ENCODE data around the gene ARFGAP1.
"Not testable (repeated sequence)": the region's sequence is repeated elsewhere in the genome, so short reads cannot be mapped to it uniquely, and the experiment has no call there.

Gene ARFGAP1

GRCh38 chr20:63322933-63323273, 50.3 kb downstream of the ARFGAP1 start:
- DNase-seq: peak; percentile 9

GRCh38 chr20:63323357-63323981, 50.9 kb downstream of the ARFGAP1 start:
- DNase-seq: no peak

- DNase-seq: peak; percentile 9
Observed at GRCh38 chr20:63325021-63325471, 52.4 kb downstream of the ARFGAP1 start.

GRCh38 chr20:63325554-63326313, 53.1 kb downstream of the ARFGAP1 start:
- DNase-seq: no peak

- no peak for DNase-seq
Observed at GRCh38 chr20:63326314-63327230, 54.0 kb downstream of the ARFGAP1 start.

GRCh38 chr20:63327231-63327745, 54.7 kb downstream of the ARFGAP1 start:
- DNase-seq: no peak

GRCh38 chr20:63328026-63328700, 55.5 kb downstream of the ARFGAP1 start:
- DNase-seq: no peak

GRCh38 chr20:63328718-63329275, 56.2 kb downstream of the ARFGAP1 start:
- DNase-seq: no peak

GRCh38 chr20:63329331-63330083, 56.9 kb downstream of the ARFGAP1 start:
- DNase-seq: no peak

GRCh38 chr20:63330084-63330760, 57.6 kb downstream of the ARFGAP1 start:
- no peak for DNase-seq

GRCh38 chr20:63330940-63331339, 58.3 kb downstream of the ARFGAP1 start:
- no peak for DNase-seq

GRCh38 chr20:63331741-63332400, 59.3 kb downstream of the ARFGAP1 start:
- no peak for DNase-seq

- DNase-seq: no peak
Observed at GRCh38 chr20:63332488-63333240, 60.1 kb downstream of the ARFGAP1 start.

GRCh38 chr20:63333241-63333836, 60.7 kb downstream of the ARFGAP1 start:
- DNase-seq: no peak

GRCh38 chr20:63334356-63334755, 61.7 kb downstream of the ARFGAP1 start:
- DNase-seq: no peak

- not testable (repeated sequence) for DNase-seq
Observed at GRCh38 chr20:63335060-63335459, 62.4 kb downstream of the ARFGAP1 start.

GRCh38 chr20:63335711-63336110, 63.1 kb downstream of the ARFGAP1 start:
- no peak for DNase-seq

- DNase-seq: no peak
Observed at GRCh38 chr20:63336232-63336752, 63.7 kb downstream of the ARFGAP1 start.

All from activated CD8-positive, alpha-beta memory T cell treated with anti-CD3 and anti-CD28 coated beads, Interleukin-2, amount 50 U/mL, for 4 hours (primary cell).